ENCODE data around the gene RAB29.

DNA sequence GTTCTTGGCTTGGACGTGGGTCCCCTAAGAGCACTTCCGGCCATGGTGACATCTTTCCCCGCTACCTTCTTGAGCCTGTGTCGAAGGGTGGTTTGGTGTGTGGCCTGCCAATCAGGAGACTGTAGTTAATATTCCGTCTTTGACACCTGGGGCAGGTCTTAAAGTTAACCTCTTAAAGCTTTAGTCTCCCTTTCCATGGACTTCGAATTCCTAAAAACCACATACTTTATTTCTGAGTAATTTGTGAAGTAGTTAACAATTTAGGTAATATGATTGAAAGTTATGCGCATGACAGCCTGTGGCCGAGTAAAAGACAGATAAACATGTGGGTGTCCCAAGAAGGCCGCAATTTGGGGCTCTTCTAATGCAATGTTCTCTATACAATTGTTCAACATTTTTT is 10.2 kb upstream of the RAB29 start:
- TF ChIP-seq E2F6 (IDR thresholded peaks at IDR 0.05; ENCODE audit: borderline replicate concordance in 1 of 2, extremely low read depth in 1 of 2, insufficient read depth in 1 of 2, insufficient read length in 1 of 2, low read depth in 1 of 2, low read length in 1 of 2, poor library complexity in 1 of 2, severe bottlenecking in 1 of 2) = no peak
- no peak for TF ChIP-seq EZH2 (IDR thresholded peaks at IDR 0.05; ENCODE audit: borderline replicate concordance, low read depth, low read length)
- TF ChIP-seq CHD2 (IDR thresholded peaks at IDR 0.05; ENCODE audit: low read depth, low read length) = no peak
- no peak for TF ChIP-seq STAT5B (CRISPR knock-in tag; IDR thresholded peaks at IDR 0.05)

Measured in K562 (cell line).